ENCODE measurements around the gene HELZ. TPM values are rescaled to one million over a fixed set of nuclear protein-coding genes. Genes with fewer than 3 reads are reported as not detected.

Gene HELZ
- total and polyA plus RNA-seq, 4 donors = 5.5 to 175 (median 27.8) TPM

DNA sequence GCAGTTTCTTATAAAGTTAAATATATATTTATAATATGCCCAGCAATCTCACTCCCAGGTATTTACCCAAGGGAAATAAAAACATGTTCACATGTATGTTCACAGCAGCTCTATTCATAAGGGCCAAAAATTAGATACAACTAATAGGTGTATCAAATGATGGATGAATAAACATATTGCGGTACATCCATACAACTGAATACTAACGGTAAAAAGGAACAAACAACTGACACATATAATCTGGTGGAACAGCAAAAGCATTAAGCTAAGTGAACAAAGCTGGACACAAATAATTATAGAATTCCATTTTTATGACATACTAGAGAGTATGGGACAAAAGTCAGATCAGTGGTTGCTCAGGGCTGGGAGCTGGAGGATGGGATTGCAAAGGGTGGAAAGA is 125.9 kb downstream of the HELZ start:
- no peak overlapping the region for H3K4me3 ChIP-seq
- ATAC-seq (ENCODE audit: insufficient read depth, low FRiP score) = no peak
- TF ChIP-seq, protein P1, sequence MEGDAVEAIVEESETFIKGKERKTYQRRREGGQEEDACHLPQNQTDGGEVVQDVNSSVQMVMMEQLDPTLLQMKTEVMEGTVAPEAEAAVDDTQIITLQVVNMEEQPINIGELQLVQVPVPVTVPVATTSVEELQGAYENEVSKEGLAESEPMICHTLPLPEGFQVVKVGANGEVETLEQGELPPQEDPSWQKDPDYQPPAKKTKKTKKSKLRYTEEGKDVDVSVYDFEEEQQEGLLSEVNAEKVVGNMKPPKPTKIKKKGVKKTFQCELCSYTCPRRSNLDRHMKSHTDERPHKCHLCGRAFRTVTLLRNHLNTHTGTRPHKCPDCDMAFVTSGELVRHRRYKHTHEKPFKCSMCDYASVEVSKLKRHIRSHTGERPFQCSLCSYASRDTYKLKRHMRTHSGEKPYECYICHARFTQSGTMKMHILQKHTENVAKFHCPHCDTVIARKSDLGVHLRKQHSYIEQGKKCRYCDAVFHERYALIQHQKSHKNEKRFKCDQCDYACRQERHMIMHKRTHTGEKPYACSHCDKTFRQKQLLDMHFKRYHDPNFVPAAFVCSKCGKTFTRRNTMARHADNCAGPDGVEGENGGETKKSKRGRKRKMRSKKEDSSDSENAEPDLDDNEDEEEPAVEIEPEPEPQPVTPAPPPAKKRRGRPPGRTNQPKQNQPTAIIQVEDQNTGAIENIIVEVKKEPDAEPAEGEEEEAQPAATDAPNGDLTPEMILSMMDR (IDR thresholded peaks at IDR 0.05; ENCODE audit: control extremely low read depth, extremely low read depth) = no peak
- no peaks in the 10 kb centered on the region for H3K27me3 ChIP-seq (ENCODE audit: control insufficient read depth in 3 of 3, insufficient read depth in 3 of 3, low read length in 2 of 3)
- no peak for DNase-seq
- peaks cover 0 to 10% (median 0%) of the 10 kb centered on the region in 5 donors for H3K4me1 ChIP-seq (ENCODE audit: control insufficient read depth in 5 of 5, insufficient read depth in 5 of 5, low read length in 5 of 5)
- no peaks in the 10 kb centered on the region for H3K9me3 ChIP-seq (ENCODE audit: control insufficient read depth in 4 of 4, insufficient read depth in 3 of 4, low read length in 3 of 4)
- H3K9ac ChIP-seq (ENCODE audit: insufficient read depth in 1 of 2, low read length in 2 of 2) = no peak overlapping the region
- H3K27ac ChIP-seq (ENCODE audit: low read depth in 1 of 2, low read length in 1 of 2) = no peak overlapping the region
- H3K36me3 ChIP-seq (ENCODE audit: control insufficient read depth in 4 of 4, insufficient read depth in 4 of 4, low read length in 4 of 4) = peaks cover 3 to 25% (median 12%) of the 10 kb centered on the region in 4 donors
- 95 to 99% methylated on average over 2 of the region's 2 CpGs for WGBS, 2 donors

DNA sequence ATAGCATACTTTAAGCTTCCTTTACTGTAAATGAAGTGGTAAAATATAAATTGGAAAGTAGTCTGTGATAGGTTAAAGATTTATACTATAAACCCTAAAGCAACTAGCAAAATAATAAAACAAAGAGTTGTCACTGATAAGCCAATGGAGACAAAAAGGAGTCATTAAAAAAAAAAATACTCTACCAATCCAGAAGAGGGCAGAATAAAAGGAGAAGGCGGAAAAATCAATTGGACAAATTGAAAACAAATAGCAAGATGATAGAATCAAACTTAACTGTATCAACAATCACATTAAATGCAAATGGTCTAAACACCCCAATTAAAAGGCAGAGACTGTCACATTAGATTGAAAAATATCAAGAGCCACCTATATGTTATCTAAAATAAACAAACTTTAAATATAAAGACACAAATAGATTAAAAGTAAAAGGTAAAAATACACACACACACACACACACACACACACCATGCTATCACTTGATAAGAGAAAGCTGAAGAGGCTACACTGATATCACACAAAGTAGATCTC is 128.9 kb downstream of the HELZ start:
- no peak overlapping the region for H3K4me3 ChIP-seq
- H3K9me3 ChIP-seq (ENCODE audit: control insufficient read depth in 4 of 4, insufficient read depth in 3 of 4, low read length in 3 of 4) = no peaks in the 10 kb centered on the region
- H3K36me3 ChIP-seq (ENCODE audit: control insufficient read depth in 4 of 4, insufficient read depth in 4 of 4, low read length in 4 of 4) = peaks cover 4 to 47% (median 30%) of the 10 kb centered on the region in 4 donors
- no peak overlapping the region for H3K27ac ChIP-seq (ENCODE audit: low read depth in 1 of 2, low read length in 1 of 2)
- peaks cover 0 to 9% (median 2%) of the 10 kb centered on the region in 5 donors for H3K4me1 ChIP-seq (ENCODE audit: control insufficient read depth in 5 of 5, insufficient read depth in 5 of 5, low read length in 5 of 5)
- no peak for ATAC-seq (ENCODE audit: insufficient read depth, low FRiP score)
- DNase-seq = no peak
- 96 to 100% methylated on average over 1 of the region's 1 CpG for WGBS, 2 donors
- TF ChIP-seq, protein P1 (IDR thresholded peaks at IDR 0.05; ENCODE audit: control extremely low read depth, extremely low read depth) = no peak
- H3K9ac ChIP-seq (ENCODE audit: insufficient read depth in 1 of 2, low read length in 2 of 2) = no peak overlapping the region
- H3K27me3 ChIP-seq (ENCODE audit: control insufficient read depth in 3 of 3, insufficient read depth in 3 of 3, low read length in 2 of 3) = no peaks in the 10 kb centered on the region

DNA sequence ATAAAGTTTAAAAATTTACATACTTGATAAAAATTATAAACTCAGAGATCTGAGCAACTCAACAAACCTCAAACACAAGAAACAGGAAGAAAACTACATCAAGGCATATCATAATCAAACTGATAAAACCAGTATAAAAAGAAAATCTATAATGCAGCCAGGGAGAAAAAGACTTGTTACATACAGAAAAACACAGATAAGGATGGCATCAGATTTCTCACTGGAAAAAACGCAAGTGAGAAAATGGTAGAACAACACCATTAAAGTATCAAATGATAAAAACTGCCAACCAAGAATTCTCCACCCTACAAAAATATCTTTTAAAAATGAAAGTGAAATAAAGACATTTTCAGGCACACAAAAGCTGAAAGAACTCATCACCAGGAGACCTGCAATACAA is 129.6 kb downstream of the HELZ start:
- ATAC-seq (ENCODE audit: insufficient read depth, low FRiP score) (no peak), DNase-seq (no peak)
- Histone ChIP-seq H3K27ac (ENCODE audit: low read depth in 1 of 2, low read length in 1 of 2) (no peak overlapping the region), H3K9ac (ENCODE audit: insufficient read depth in 1 of 2, low read length in 2 of 2) (no peak overlapping the region), H3K4me3 (no peak overlapping the region), H3K36me3 (ENCODE audit: control insufficient read depth in 4 of 4, insufficient read depth in 4 of 4, low read length in 4 of 4) (peaks cover 4 to 51% (median 34%) of the 10 kb centered on the region in 4 donors), H3K9me3 (ENCODE audit: control insufficient read depth in 4 of 4, insufficient read depth in 3 of 4, low read length in 3 of 4) (no peaks in the 10 kb centered on the region), H3K27me3 (ENCODE audit: control insufficient read depth in 3 of 3, insufficient read depth in 3 of 3, low read length in 2 of 3) (no peaks in the 10 kb centered on the region), H3K4me1 (ENCODE audit: control insufficient read depth in 5 of 5, insufficient read depth in 5 of 5, low read length in 5 of 5) (peaks cover 0 to 12% (median 0%) of the 10 kb centered on the region in 5 donors)
- TF ChIP-seq, protein P1 (IDR thresholded peaks at IDR 0.05; ENCODE audit: control extremely low read depth, extremely low read depth) = no peak
- whole genome bisulfite sequencing, 2 donors = 91 to 97% methylated on average over 1 of the region's 1 CpG

DNA sequence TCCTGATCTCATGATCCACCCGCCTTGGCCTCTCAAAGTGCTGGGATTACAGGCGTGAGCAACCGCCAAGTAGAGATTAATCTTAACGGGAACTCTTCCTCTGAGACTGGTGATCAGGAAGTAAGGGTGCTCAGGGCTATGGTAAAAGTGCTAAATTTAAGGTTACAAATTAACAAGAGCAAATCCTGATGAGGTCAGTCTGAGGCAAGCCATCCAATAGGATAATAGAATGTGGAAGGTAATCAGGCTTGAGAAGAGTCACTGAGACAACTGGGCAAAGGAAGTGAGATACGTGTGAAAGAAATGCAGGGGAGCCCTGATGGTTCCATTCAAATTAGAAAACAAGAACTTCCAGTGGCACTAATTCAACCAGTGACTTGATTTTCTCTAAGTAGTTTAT is 131.5 kb downstream of the HELZ start:
- H3K4me3 ChIP-seq = no peak overlapping the region
- DNase-seq (no peak), ATAC-seq (ENCODE audit: insufficient read depth, low FRiP score) (no peak)
- no peak overlapping the region for H3K9ac ChIP-seq (ENCODE audit: insufficient read depth in 1 of 2, low read length in 2 of 2)
- WGBS, 2 donors = 97 to 98% methylated on average over 5 of the region's 5 CpGs
- H3K36me3 ChIP-seq (ENCODE audit: control insufficient read depth in 4 of 4, insufficient read depth in 4 of 4, low read length in 4 of 4) = peaks cover 7 to 55% (median 33%) of the 10 kb centered on the region in 4 donors
- peaks cover 0 to 12% (median 0%) of the 10 kb centered on the region in 5 donors for H3K4me1 ChIP-seq (ENCODE audit: control insufficient read depth in 5 of 5, insufficient read depth in 5 of 5, low read length in 5 of 5)
- no peaks in the 10 kb centered on the region for H3K27me3 ChIP-seq (ENCODE audit: control insufficient read depth in 3 of 3, insufficient read depth in 3 of 3, low read length in 2 of 3)
- no peaks in the 10 kb centered on the region for H3K9me3 ChIP-seq (ENCODE audit: control insufficient read depth in 4 of 4, insufficient read depth in 3 of 4, low read length in 3 of 4)
- no peak overlapping the region for H3K27ac ChIP-seq (ENCODE audit: low read depth in 1 of 2, low read length in 1 of 2)
- TF ChIP-seq, protein P1 (IDR thresholded peaks at IDR 0.05; ENCODE audit: control extremely low read depth, extremely low read depth) = no peak

All from lung (tissue), 12 donors.